Measurements from ENCODE around the gene FBXL16. TPM values are rescaled to one million over a fixed set of nuclear protein-coding genes. Genes with fewer than 3 reads are reported as not detected.

FBXL16 gene
- total RNA-seq, 1 donor from 2014 or later: under 0.01 TPM

GRCh38 chr16:734981-735881, 29.6 kb upstream of the FBXL16 start:
- no peak for DNase-seq (ENCODE audit: low read depth in 2 of 2)

- DNase-seq (ENCODE audit: low read depth in 2 of 2): no peak
Observed at GRCh38 chr16:734208-734980, 28.8 kb upstream of the FBXL16 start.

- no peak for DNase-seq (ENCODE audit: low read depth in 2 of 2)
Observed at GRCh38 chr16:733382-734207, 28.0 kb upstream of the FBXL16 start.

- no peak for DNase-seq (ENCODE audit: low read depth in 2 of 2)
Observed at GRCh38 chr16:732936-733335, 27.3 kb upstream of the FBXL16 start.

- DNase-seq (ENCODE audit: low read depth in 2 of 2): no peak
Observed at GRCh38 chr16:732332-732731, 26.7 kb upstream of the FBXL16 start.

GRCh38 chr16:730666-731509, 25.3 kb upstream of the FBXL16 start:
- no peak for DNase-seq (ENCODE audit: low read depth in 2 of 2)

GRCh38 chr16:729768-730665, 24.4 kb upstream of the FBXL16 start:
- no peak for DNase-seq (ENCODE audit: low read depth in 2 of 2)

GRCh38 chr16:728890-729744, 23.5 kb upstream of the FBXL16 start:
- no peak for DNase-seq (ENCODE audit: low read depth in 2 of 2)

- DNase-seq (ENCODE audit: low read depth in 2 of 2): peak; percentile 65 to 76
Observed at GRCh38 chr16:728131-728889, 22.7 kb upstream of the FBXL16 start.

GRCh38 chr16:727291-727977, 21.8 kb upstream of the FBXL16 start:
- DNase-seq (ENCODE audit: low read depth in 2 of 2): no peak

- DNase-seq (ENCODE audit: low read depth in 2 of 2): peak; percentile 30 to 56
Observed at GRCh38 chr16:726438-727290, 21.1 kb upstream of the FBXL16 start, which contains the start of the genes CCDC78 and HAGHL. CCDC78 (minus strand) TSS chr16:726443; CDS start chr16:726367, 76 bp downstream. HAGHL (plus strand) TSS chr16:727106; CDS start chr16:727510, 404 bp downstream.

- DNase-seq (ENCODE audit: low read depth in 2 of 2): no peak
Observed at GRCh38 chr16:726188-726437, 20.5 kb upstream of the FBXL16 start.

GRCh38 chr16:725463-726187, 20.0 kb upstream of the FBXL16 start:
- DNase-seq (ENCODE audit: low read depth in 2 of 2): no peak

GRCh38 chr16:725041-725376, 19.4 kb upstream of the FBXL16 start:
- no peak for DNase-seq (ENCODE audit: low read depth in 2 of 2)

GRCh38 chr16:724188-725040, 18.8 kb upstream of the FBXL16 start:
- no peak for DNase-seq (ENCODE audit: low read depth in 2 of 2)

Data from lung microvascular endothelial cell (primary cell).